Stimulated activated CD4-positive, alpha-beta T cell treated with anti-CD3 and anti-CD28 coated beads, Interleukin-4, amount 100 ng/mL, for 48 hours (primary cell): ENCODE data around the gene CDRT15.
"Not testable (repeated sequence)": the region's sequence is repeated elsewhere in the genome, so short reads cannot be mapped to it uniquely, and the experiment has no call there.

Source experiments
- DNase-seq, 2 donors: peaks; one replicate each; pipeline ENCODE4 v3.0.0-alpha.2; 2020; ENCODE audit warnings: low read depth in 2 of 2

Gene CDRT15

GRCh38 chr17:14206891-14207290 lies 29.8 kb downstream of the CDRT15 start:
- no peak for DNase-seq

- peak in 1 of 2 donors; percentile 34 for DNase-seq
Observed at GRCh38 chr17:14205992-14206461, 30.6 kb downstream of the CDRT15 start.

GRCh38 chr17:14205380-14205779 lies 31.3 kb downstream of the CDRT15 start:
- DNase-seq = no peak

DNA sequence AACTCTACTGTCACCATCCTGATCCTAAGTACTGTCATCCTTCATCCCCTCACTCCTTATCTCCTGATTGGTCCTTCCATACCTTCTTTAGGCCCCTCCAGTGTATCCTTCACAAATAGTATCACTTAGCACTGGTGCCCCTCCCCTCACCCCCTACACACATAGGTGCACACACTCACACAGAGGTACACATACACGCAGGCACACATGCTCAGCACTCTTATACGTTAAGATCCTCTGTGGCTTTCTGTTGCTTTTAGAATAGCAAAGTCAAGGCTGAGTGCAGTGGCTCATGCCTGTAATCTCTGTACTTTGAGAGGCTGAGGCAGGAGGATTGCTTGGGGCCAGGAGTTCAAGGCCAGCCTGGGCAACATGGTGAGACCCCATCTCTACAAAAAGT lies 32.1 kb downstream of the CDRT15 start:
- DNase-seq = no peak

GRCh38 chr17:14204084-14204483 lies 32.6 kb downstream of the CDRT15 start:
- no peak for DNase-seq

DNA sequence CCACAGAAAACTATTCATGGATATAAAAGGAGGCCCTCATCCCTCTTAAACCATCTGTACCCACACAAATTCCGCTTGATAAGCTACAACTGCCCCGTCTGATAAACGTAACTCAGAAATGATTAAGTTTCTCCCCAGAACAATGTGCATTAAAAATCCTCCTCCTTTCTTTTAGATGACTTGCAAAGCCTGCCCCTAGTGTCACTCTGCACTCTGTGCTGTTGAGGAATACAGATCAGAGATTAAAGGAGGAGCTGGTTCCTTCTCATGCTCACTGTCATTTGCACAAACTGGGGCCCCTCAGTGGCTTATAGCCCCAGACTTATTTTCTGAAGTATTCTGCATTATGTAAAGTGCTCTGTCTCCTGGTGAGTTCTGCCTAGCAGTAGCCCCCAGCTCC lies 33.3 kb downstream of the CDRT15 start:
- DNase-seq = no peak

DNA sequence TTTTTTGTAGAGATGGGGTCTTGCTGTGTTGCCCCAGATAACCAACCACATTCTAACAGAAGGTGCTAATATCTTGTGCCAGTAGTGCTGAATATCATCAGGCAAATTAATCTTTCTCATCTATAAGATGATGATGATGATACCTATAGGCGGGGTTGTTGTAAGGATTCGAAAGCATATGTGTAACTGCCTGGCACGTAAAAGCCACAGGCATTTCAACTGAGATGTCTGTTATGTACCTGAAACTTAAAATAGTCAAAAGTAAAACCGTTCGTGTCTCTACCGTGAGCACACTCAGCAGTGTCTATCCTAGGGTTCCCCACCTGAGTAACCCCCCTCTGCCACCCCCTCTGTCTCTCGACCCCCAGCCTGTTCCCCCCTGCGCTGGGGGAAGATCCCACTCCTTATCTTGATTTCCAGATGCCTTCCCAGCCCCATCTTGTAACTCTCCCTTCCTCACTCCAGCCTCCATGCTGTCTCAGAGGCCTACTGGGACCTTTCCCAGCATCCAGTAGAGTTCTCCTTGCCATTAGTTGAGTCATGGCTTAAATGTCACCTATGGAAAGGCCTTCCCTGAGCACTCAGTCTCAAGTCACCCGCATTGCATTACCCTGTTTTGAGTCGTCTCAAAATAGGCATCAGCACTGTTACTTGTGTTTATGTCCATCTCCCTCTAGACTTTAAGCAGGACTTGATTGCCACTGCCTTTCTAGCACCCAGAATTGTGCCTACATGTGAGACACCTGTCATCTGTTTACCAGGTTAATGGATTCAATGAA lies 34.1 kb downstream of the CDRT15 start:
- no peak for DNase-seq

GRCh38 chr17:14201988-14202380 lies 34.7 kb downstream of the CDRT15 start:
- DNase-seq = no peak

- peak; percentile 28 to 47 for DNase-seq
Observed at GRCh38 chr17:14201021-14201987, 35.4 kb downstream of the CDRT15 start.

GRCh38 chr17:14200354-14200753 lies 36.3 kb downstream of the CDRT15 start:
- DNase-seq = no peak

DNA sequence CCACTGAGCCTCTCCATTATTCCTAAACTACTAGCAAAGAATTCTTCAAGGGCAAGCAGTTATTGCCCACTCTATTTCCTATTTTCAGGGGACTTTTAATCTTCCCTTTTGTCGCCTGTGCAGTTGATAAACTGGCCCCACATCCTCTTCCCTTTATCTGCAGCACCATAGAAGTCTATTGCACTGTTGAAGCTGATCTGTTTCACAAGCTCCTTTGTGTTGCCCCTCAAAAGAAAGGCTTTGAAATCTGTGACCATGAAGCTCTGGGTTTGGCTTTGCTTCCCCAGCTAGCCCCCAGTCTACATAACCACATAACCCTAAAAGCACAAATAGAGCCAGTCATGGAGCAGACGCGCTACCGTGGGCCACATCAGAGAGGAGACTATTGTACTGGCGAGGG lies 37.1 kb downstream of the CDRT15 start:
- no peak for DNase-seq

GRCh38 chr17:14198575-14198974 lies 38.1 kb downstream of the CDRT15 start:
- no peak for DNase-seq

GRCh38 chr17:14198013-14198412 lies 38.6 kb downstream of the CDRT15 start:
- DNase-seq = no peak

GRCh38 chr17:14197586-14197985 lies 39.1 kb downstream of the CDRT15 start:
- peak; percentile 46 to 53 for DNase-seq

- DNase-seq = no peak
Observed at GRCh38 chr17:14197057-14197456, 39.6 kb downstream of the CDRT15 start.

DNA sequence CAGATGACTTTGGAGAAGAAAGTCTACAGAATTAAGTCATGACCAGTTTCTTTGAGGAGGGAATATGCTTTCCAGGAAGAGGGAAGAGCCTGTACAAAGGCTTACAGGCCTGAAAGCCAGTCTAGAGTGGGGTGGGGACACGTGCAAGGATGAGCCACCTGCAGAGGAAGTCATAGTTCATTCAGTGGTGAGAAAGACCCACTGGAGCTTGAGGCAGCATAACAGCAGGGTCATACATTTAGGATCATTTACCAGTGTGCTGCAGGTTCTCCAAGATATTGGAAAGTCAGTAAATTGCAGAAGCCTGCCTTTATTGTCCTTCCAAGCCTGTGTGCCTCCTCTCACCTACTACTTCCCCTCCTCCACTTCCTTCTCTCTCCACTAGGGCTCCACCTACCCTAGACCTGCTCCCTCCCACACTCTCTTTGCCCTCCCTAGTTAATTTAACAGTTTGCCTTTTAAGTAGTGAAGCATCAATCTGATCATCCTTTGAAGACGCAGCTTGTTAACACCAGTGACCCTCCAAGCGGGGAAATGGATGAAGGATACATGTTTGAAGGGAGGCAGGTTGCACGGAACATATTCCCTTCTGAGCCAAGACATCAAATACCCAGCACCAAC lies 40.2 kb downstream of the CDRT15 start:
- DNase-seq = no peak

GRCh38 chr17:14192636-14193344 lies 43.9 kb downstream of the CDRT15 start:
- DNase-seq = not testable (repeated sequence)

- DNase-seq = not testable (repeated sequence)
Observed at GRCh38 chr17:14192039-14192438, 44.6 kb downstream of the CDRT15 start.

GRCh38 chr17:14191469-14191868 lies 45.2 kb downstream of the CDRT15 start:
- not testable (repeated sequence) for DNase-seq

DNA sequence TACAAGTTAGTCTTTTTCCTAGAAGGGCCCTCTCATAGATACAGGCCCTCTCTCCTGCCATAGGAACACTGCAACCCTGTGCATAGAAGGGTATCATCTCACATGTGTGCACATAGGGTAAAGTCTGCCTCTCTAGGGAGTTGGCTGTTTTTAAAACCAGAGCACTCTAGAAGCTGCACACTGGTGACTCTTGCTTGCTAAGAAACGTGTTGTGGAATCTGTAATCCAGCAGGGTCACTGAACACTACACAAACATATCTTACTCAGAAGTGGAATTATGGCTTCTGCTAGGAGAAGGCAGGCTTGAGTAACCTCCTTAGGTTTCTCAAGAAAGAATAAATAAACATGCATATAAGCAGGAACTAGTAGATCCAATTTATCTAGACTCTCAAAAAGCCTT lies 45.9 kb downstream of the CDRT15 start:
- not testable (repeated sequence) for DNase-seq

- not testable (repeated sequence) for DNase-seq
Observed at GRCh38 chr17:14186443-14186842, 50.2 kb downstream of the CDRT15 start.
